Panc1 (cell line): ENCODE data around the gene GNA12. TPM values are rescaled to one million over a fixed set of nuclear protein-coding genes. Genes with fewer than 3 reads are reported as not detected.

Source experiments
- ATAC-seq: fragments of 200-7000 bp; cut with Tn5 transposase; 2 replicates; pipeline ENCODE4 v1.9.1; 2020; ENCODE audit warnings: mild to moderate bottlenecking, moderate library complexity
- BruUV-seq: library from RNA; stranded (reverse); fragments of 400-500 nt; replicated peaks from 2 replicates; lab custom pipeline; 2021; lab: Mats Ljungman, UMichigan
- CTCF ChIA-PET: fragments of 300-600 bp; sonication (Branson Sonifier 250); formaldehyde crosslinking; loops from one replicate; lab custom pipeline; 2022; ENCODE audit warnings: antibody characterized with exemption; lab: Charles Lee
- POLR2A ChIA-PET: fragments of 300-600 bp; sonication (Branson Sonifier 250); formaldehyde crosslinking; loops from one replicate; lab custom pipeline; 2022; ENCODE audit warnings: antibody characterized with exemption; lab: Charles Lee
- DNase-seq: peaks from one replicate; pipeline ENCODE4 v3.0.0-alpha.2; 2010; ENCODE audit warnings: low read depth, low spot score
- H3K27ac ChIP-seq: 2 replicates; pipeline ENCODE4 v1.5.1; 2011; ENCODE audit warnings: mild to moderate bottlenecking, low read length, inconsistent platforms
- H3K27me3 ChIP-seq: fragments of 200-500 bp; sonication (Bioruptor generic); 2 replicates; pipeline ENCODE4 v1.6.0; 2014; ENCODE audit warnings: low read length, inconsistent platforms; ENCODE audit not compliant: control insufficient read depth, insufficient read depth
- H3K36me3 ChIP-seq: fragments of 200-500 bp; sonication (Bioruptor generic); 2 replicates; pipeline ENCODE4 v1.5.1; 2014; ENCODE audit warnings: inconsistent platforms, mild to moderate bottlenecking, low read length, moderate library complexity; ENCODE audit not compliant: control insufficient read depth, insufficient read depth
- H3K4me1 ChIP-seq: 2 replicates; pipeline ENCODE4 v1.5.1; 2011; ENCODE audit warnings: inconsistent platforms, mild to moderate bottlenecking, low read length, moderate library complexity; ENCODE audit not compliant: control insufficient read depth, insufficient read depth
- H3K4me3 ChIP-seq, 2 experiments: 2 replicates each; pipeline ENCODE4 v1.5.1; 2011 to 2012; ENCODE audit warnings: low read depth in 2 of 2, low read length in 2 of 2, mild to moderate bottlenecking in 2 of 2, inconsistent platforms in 1 of 2, moderate library complexity in 1 of 2
- H3K9me3 ChIP-seq: fragments of 200-500 bp; sonication (Bioruptor generic); 2 replicates; pipeline ENCODE4 v1.5.1; 2014; ENCODE audit warnings: low read depth, mild to moderate bottlenecking, inconsistent platforms, low read length, moderate library complexity; ENCODE audit not compliant: control insufficient read depth, insufficient read depth
- POLR2AphosphoS5 ChIP-seq: IDR thresholded peaks from 2 replicates; pipeline ENCODE4 v1.6.1; 2012; ENCODE audit warnings: mild to moderate bottlenecking, low read depth, low read length, moderate library complexity
- REST ChIP-seq, 2 experiments: IDR thresholded peaks; 2 replicates each; pipeline ENCODE4 v1.6.1; 2011 to 2012; ENCODE audit warnings: low read depth in 2 of 2, control low read depth in 1 of 2, low read length in 1 of 2, mild to moderate bottlenecking in 1 of 2, moderate library complexity in 1 of 2; ENCODE audit not compliant: insufficient read depth in 1 of 2
- SIN3A ChIP-seq: IDR thresholded peaks from 2 replicates; pipeline ENCODE4 v1.6.1; 2012; ENCODE audit warnings: low read depth, mild to moderate bottlenecking, low read length, moderate library complexity, borderline replicate concordance; ENCODE audit not compliant: insufficient read depth
- TCF7L2 ChIP-seq: IDR thresholded peaks from 2 replicates; pipeline ENCODE4 v1.6.1; 2011; ENCODE audit warnings: mild to moderate bottlenecking, low read depth, low read length, inconsistent platforms
- in situ Hi-C: cut with HindIII; loops from 2 replicates; pipeline ENCODE4 v1.10.0; 2016; ENCODE audit warnings: low sequenced_read_pairs, low pct_unique_long_range_greater_than_20kb
- intact Hi-C: fragments of 100-400 bp; cut with micrococcal nuclease; formaldehyde crosslinking; loops from one replicate; pipeline ENCODE4 v1.10.0; 2022; ENCODE audit not compliant: unreplicated experiment
- total RNA-seq: library from RNA; stranded (reverse); gene quantifications from one replicate; pipeline ENCODE4 v1.2.1, GENCODE V29; 2021; ENCODE audit not compliant: unreplicated experiment
- TF ChIP-seq, protein P1 (sequence below): fragments of 450-650 bp; IDR thresholded peaks from 2 replicates; pipeline ENCODE4 v1.5.1; 2017; ENCODE audit warnings: mild to moderate bottlenecking

Gene GNA12
- total RNA-seq, 1 experiment from 2014 or later: 139 TPM

- TF ChIP-seq, protein P1, sequence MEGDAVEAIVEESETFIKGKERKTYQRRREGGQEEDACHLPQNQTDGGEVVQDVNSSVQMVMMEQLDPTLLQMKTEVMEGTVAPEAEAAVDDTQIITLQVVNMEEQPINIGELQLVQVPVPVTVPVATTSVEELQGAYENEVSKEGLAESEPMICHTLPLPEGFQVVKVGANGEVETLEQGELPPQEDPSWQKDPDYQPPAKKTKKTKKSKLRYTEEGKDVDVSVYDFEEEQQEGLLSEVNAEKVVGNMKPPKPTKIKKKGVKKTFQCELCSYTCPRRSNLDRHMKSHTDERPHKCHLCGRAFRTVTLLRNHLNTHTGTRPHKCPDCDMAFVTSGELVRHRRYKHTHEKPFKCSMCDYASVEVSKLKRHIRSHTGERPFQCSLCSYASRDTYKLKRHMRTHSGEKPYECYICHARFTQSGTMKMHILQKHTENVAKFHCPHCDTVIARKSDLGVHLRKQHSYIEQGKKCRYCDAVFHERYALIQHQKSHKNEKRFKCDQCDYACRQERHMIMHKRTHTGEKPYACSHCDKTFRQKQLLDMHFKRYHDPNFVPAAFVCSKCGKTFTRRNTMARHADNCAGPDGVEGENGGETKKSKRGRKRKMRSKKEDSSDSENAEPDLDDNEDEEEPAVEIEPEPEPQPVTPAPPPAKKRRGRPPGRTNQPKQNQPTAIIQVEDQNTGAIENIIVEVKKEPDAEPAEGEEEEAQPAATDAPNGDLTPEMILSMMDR: no peak
- TF ChIP-seq POLR2AphosphoS5 (no peak), SIN3A (no peak), TCF7L2 (no peak), REST (IDR thresholded peaks at IDR 0.05; ENCODE audit: insufficient read depth in 1 of 2, low read depth in 2 of 2, low read length in 1 of 2) (no peak)
- no TSS peak for BruUV-seq
- DNase-seq (no peak), ATAC-seq (no peak)
- in situ Hi-C loops (no loop called here), intact Hi-C loops (no loop called here)
- H3K9me3 ChIP-seq: no peaks in the 10 kb centered on the region
- ChIA-PET CTCF (interaction anchor here (0.6 to 1.3 kb wide), 3 partner anchors 10 to 26 kb away, joined by 3 to 5 read pairs (median 4); no protein-coding TSS in a partner anchor), POLR2A (no interaction called here)
- no peaks in the 10 kb centered on the region for H3K27me3 ChIP-seq
- no peak overlapping the region for H3K4me3 ChIP-seq
- no peak overlapping the region for H3K27ac ChIP-seq
- peaks cover 3% of the 10 kb centered on the region; the same call in 1 of the 2 replicates for H3K4me1 ChIP-seq
- H3K36me3 ChIP-seq: no peaks in the 10 kb centered on the region
Observed at GRCh38 chr7:2708547-2709310, 135.4 kb downstream of the GNA12 start.

DNA sequence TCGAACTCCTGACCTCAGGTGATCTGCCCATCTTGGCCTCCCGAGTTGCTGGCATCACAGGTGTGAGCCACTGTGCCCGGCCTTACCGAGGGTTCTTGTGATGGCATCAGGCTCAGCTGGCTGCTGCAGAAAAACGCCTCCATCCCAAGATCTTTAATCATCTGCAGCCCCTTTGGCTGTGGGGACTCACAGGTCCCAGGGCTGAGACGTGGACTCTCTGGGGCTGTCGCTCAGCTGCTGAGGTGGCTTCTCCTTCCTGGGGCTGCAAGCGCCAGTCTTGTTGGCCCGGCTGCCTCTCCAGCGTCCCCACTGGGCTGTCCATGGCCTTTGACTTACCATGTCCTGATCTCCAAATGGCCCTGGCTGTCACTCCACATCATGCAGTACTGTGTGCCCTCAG, 136.1 kb downstream of the GNA12 start:
- Histone ChIP-seq H3K4me3 (no peak overlapping the region), H3K27ac (no peak overlapping the region), H3K9me3 (no peaks in the 10 kb centered on the region), H3K27me3 (no peaks in the 10 kb centered on the region), H3K4me1 (peaks cover 3% of the 10 kb centered on the region; the same call in 1 of the 2 replicates), H3K36me3 (no peaks in the 10 kb centered on the region)
- intact Hi-C loops (no loop called here), in situ Hi-C loops (no loop called here)
- TF ChIP-seq TCF7L2 (no peak), SIN3A (no peak)
- ChIA-PET POLR2A (interaction anchor here (0.6 to 0.7 kb wide), 2 partner anchors 15 to 94 kb away, joined by 5 to 9 read pairs; no protein-coding TSS in a partner anchor), CTCF (interaction anchor here (0.6 kb wide), 2 partner anchors 9 to 140 kb away, joined by 3 to 13 read pairs; no protein-coding TSS in a partner anchor)
- ATAC-seq: no peak
- DNase-seq: no peak
- BruUV-seq: no TSS peak

- no TSS peak for BruUV-seq
- in situ Hi-C loops: no loop called here
- CTCF ChIA-PET: interaction anchor here (0.6 kb wide), 2 partner anchors 44 to 141 kb away, joined by 3 to 13 read pairs; no protein-coding TSS in a partner anchor
Observed at GRCh38 chr7:2707481-2707880, 136.6 kb downstream of the GNA12 start.

More at GRCh38 chr7:2707481-2707880, 136.6 kb downstream of the GNA12 start:
- Histone ChIP-seq H3K27ac (no peak overlapping the region), H3K36me3 (no peaks in the 10 kb centered on the region), H3K27me3 (no peaks in the 10 kb centered on the region), H3K9me3 (no peaks in the 10 kb centered on the region), H3K4me1 (peaks cover 3% of the 10 kb centered on the region; the same call in 1 of the 2 replicates), H3K4me3 (no peak overlapping the region)
- TF ChIP-seq, protein P1: no peak
- TF ChIP-seq POLR2AphosphoS5 (no peak), REST (IDR thresholded peaks at IDR 0.05; ENCODE audit: insufficient read depth in 1 of 2, low read depth in 2 of 2, low read length in 1 of 2) (no peak), SIN3A (no peak), TCF7L2 (no peak)
- DNase-seq: no peak
- intact Hi-C loops: no loop called here
- POLR2A ChIA-PET: interaction anchor here (0.6 to 0.7 kb wide), 2 partner anchors 15 to 93 kb away, joined by 5 to 9 read pairs; no protein-coding TSS in a partner anchor
- ATAC-seq: no peak
